ENCODE data around the gene CACNA1B. TPM values are rescaled to one million over a fixed set of nuclear protein-coding genes. Genes with fewer than 3 reads are reported as not detected.
"Not testable (repeated sequence)": the region's sequence is repeated elsewhere in the genome, so short reads cannot be mapped to it uniquely, and the experiment has no call there.

CACNA1B gene
- total and polyA plus RNA-seq, 9 donors = 0.18 to 0.76 (median 0.34) TPM

DNA sequence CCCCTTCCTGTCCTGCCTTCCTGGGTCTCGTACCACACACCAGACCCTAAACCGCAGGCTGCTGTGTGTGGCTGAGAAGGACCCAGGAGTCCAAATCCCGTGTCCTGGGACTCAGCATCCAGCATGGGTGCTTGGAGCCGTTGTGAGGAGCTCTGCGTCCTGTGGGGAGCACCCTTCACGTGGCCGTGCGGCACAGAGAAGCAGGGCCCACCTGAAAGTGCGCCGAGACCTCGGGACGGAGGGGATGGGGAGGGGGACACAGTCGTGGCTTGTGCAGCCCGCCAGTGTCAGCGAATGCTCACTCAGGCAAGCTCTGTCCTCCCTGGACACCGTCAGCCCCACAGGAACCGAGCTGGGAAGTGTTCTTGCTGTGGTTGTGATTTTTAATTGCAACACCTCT lies 244.6 kb downstream of the CACNA1B start:
- 88% methylated on average over 13 of the region's 17 CpGs for WGBS (ENCODE audit: insufficient coverage)
- no peaks in the 10 kb centered on the region for H3K4me1 ChIP-seq (ENCODE audit: control insufficient read depth, insufficient read depth, low read length)
- no peaks in the 10 kb centered on the region for H3K36me3 ChIP-seq (ENCODE audit: control insufficient read depth, insufficient read depth, low read length)
- H3K27ac ChIP-seq (ENCODE audit: low read length) = no peak overlapping the region
- no peak for DNase-seq
- no peaks in the 10 kb centered on the region for H3K27me3 ChIP-seq (ENCODE audit: control insufficient read depth, insufficient read depth, low read length)
- H3K4me3 ChIP-seq (ENCODE audit: low read length) = no peak overlapping the region
- H3K9me3 ChIP-seq (replicated peaks; ENCODE audit: control insufficient read depth, low read depth, low read length) = no peaks in the 10 kb centered on the region

DNA sequence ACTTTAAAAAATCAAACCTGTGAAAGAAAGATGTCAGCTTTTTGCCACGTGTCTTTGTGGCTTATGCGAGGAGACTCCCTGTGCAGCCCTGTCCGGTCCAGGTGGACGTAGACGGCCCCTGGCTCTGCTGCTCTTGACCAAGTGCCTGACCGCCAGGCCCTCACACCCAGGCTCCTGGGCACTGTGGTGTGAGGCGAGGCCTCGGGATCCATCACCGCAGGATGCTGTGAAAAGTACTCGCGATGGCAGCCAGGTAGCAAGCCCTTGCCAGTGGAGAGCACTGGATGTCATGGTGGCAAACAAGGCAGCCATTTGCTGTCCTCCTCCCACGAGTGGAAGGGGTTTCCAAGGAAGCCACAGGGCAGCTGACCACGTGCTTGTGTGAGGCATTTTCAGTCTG lies 245.1 kb downstream of the CACNA1B start:
- H3K27me3 ChIP-seq (ENCODE audit: control insufficient read depth, insufficient read depth, low read length) = no peaks in the 10 kb centered on the region
- no peaks in the 10 kb centered on the region for H3K9me3 ChIP-seq (replicated peaks; ENCODE audit: control insufficient read depth, low read depth, low read length)
- DNase-seq = no peak
- no peak overlapping the region for H3K4me3 ChIP-seq (ENCODE audit: low read length)
- no peak overlapping the region for H3K27ac ChIP-seq (ENCODE audit: low read length)
- H3K36me3 ChIP-seq (ENCODE audit: control insufficient read depth, insufficient read depth, low read length) = no peaks in the 10 kb centered on the region
- no peaks in the 10 kb centered on the region for H3K4me1 ChIP-seq (ENCODE audit: control insufficient read depth, insufficient read depth, low read length)
- whole genome bisulfite sequencing (ENCODE audit: insufficient coverage) = 89% methylated on average over 6 of the region's 13 CpGs

DNA sequence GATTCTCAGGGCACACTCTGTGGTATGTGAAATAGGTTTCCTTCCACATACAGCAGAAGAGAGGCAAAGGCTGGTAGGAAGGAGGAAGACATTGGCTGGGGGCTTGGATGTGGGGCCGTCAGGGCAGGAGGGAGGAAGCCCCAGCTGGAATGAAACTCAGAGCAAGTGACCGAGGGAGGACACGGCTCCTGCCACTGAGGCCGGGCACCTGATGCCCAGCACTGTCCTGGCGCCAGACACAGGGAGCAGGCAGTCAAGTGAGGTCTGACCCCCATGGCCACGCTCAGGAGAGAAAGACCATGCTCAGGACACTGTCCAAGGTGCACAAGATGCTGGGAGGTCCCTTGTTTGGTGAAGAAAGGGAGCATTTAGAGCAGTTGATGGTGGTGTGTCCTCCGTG lies 245.5 kb downstream of the CACNA1B start:
- H3K4me3 ChIP-seq (ENCODE audit: low read length) = no peak overlapping the region
- WGBS (ENCODE audit: insufficient coverage) = 85% methylated on average over 5 of the region's 7 CpGs
- no peaks in the 10 kb centered on the region for H3K4me1 ChIP-seq (ENCODE audit: control insufficient read depth, insufficient read depth, low read length)
- no peaks in the 10 kb centered on the region for H3K27me3 ChIP-seq (ENCODE audit: control insufficient read depth, insufficient read depth, low read length)
- no peaks in the 10 kb centered on the region for H3K36me3 ChIP-seq (ENCODE audit: control insufficient read depth, insufficient read depth, low read length)
- no peak overlapping the region for H3K27ac ChIP-seq (ENCODE audit: low read length)
- no peak for DNase-seq
- no peaks in the 10 kb centered on the region for H3K9me3 ChIP-seq (replicated peaks; ENCODE audit: control insufficient read depth, low read depth, low read length)

DNA sequence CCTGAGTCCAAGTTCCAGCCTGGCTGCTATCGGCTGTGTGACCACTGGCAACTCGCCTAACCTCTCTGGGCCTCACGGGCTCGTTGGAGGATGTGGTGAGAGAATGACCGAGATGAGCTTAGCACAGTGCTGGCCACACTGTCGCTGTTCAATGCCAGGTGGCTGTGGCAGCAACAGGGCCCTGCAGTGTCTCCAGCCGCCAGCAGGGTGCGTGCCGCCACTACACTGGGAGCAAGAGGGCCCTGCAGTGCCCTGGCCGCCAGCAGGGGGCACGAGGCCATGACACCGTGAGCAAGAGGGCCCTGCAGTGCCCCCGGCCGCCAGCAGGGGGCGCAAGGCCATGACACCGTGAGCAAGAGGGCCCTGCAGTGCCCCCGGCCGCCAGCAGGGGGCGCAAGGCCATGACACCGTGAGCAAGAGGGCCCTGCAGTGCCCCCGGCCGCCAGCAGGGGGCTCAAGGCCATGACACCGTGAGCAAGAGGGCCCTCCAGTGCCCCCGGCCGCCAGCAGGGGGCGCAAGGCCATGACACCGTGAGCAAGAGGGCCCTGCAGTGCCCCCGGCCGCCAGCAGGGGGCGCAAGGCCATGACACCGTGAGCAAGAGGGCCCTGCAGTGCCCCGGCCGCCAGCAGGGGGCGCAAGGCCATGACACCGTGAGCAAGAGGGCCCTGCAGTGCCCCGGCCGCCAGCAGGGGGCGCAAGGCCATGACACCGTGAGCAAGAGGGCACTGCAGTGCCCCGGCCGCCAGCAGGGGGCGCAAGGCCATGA lies 248.7 kb downstream of the CACNA1B start:
- WGBS (ENCODE audit: insufficient coverage) = no CpG with 5 or more reads among the region's 42 CpGs
- H3K9me3 ChIP-seq (replicated peaks; ENCODE audit: control insufficient read depth, low read depth, low read length); H3K27me3 ChIP-seq (ENCODE audit: control insufficient read depth, insufficient read depth, low read length); H3K36me3 ChIP-seq (ENCODE audit: control insufficient read depth, insufficient read depth, low read length); H3K27ac ChIP-seq (ENCODE audit: low read length); H3K4me1 ChIP-seq (ENCODE audit: control insufficient read depth, insufficient read depth, low read length); DNase-seq; H3K4me3 ChIP-seq (ENCODE audit: low read length): not testable (repeated sequence)

DNA sequence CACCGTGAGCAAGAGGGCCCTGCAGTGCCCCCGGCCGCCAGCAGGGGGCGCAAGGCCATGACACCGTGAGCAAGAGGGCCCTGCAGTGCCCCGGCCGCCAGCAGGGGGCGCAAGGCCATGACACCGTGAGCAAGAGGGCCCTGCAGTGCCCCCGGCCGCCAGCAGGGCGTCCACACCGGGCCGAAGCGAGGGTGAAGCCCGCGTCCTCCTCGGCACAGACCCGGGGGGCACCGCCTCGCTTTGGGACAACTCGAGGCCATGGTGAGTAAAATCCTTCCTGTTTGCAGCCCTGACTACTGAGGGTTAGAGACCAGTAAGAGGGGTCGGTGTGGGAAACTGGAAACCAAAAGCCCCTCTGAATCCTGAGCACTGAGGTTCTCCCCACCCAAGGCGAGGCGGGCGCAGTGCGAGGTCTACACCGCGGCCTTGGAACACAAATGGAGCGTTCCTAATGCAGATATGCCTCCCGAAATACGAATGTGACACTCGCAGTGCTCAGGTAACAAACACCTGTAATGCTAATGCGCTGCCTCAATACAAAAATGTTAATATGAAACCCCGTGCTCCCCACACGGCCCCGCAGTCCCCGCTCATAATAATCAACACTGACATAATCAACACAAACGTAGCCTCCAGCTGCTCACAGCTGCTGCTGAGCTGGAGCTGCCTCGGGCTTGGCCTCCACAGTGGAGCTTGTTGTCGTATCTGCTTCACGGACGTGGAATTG lies 249.4 kb downstream of the CACNA1B start:
- H3K36me3 ChIP-seq (ENCODE audit: control insufficient read depth, insufficient read depth, low read length); DNase-seq; H3K27me3 ChIP-seq (ENCODE audit: control insufficient read depth, insufficient read depth, low read length); H3K9me3 ChIP-seq (replicated peaks; ENCODE audit: control insufficient read depth, low read depth, low read length); H3K4me1 ChIP-seq (ENCODE audit: control insufficient read depth, insufficient read depth, low read length); H3K4me3 ChIP-seq (ENCODE audit: low read length); H3K27ac ChIP-seq (ENCODE audit: low read length): not testable (repeated sequence)
- WGBS (ENCODE audit: insufficient coverage) = no CpG with 5 or more reads among the region's 43 CpGs

DNA sequence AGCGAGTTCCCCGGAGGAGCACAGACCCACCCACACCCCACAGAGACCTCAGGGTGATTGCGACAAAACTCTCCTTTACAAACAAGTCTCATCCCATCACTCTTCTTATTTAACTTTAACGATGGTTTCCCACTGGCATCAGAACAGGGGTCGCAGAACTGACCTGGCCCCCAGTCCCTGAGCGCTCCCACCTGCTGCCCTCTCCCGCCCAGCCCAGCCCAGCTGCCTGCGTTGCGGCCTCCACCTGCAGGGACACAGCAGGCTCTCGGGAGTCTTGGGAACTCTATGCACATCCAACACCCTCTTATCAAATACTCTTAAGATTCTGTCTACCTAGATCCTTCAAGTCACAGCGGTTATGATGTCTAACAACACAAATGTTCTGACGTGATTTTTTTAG lies 250.4 kb downstream of the CACNA1B start:
- 100% methylated on average over 1 of the region's 12 CpGs for WGBS (ENCODE audit: insufficient coverage)
- H3K27ac ChIP-seq (ENCODE audit: low read length); H3K4me1 ChIP-seq (ENCODE audit: control insufficient read depth, insufficient read depth, low read length); H3K27me3 ChIP-seq (ENCODE audit: control insufficient read depth, insufficient read depth, low read length); H3K9me3 ChIP-seq (replicated peaks; ENCODE audit: control insufficient read depth, low read depth, low read length); DNase-seq; H3K36me3 ChIP-seq (ENCODE audit: control insufficient read depth, insufficient read depth, low read length); H3K4me3 ChIP-seq (ENCODE audit: low read length): not testable (repeated sequence)

DNA sequence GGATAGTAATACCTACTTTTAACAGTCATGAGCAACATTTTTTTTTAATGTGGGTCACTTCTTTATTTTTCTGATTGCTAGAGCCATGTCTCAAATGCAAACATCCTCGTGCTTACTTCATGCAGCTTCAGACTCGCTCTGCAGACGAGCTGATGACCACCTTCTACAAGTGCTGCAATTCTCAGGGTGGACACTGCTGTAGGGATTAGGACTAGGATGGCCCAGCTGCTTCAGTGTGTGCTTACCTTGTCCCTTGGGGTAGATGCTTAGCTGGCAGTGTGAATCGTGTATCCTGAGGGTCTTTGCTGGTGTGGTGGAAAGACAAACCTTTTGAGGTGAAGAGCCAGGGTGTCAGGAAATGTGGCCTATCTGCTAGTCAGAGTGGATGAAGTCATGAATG lies 251.7 kb downstream of the CACNA1B start:
- not testable (repeated sequence) for H3K4me1 ChIP-seq (ENCODE audit: control insufficient read depth, insufficient read depth, low read length); H3K36me3 ChIP-seq (ENCODE audit: control insufficient read depth, insufficient read depth, low read length); DNase-seq; H3K27ac ChIP-seq (ENCODE audit: low read length); H3K4me3 ChIP-seq (ENCODE audit: low read length); H3K27me3 ChIP-seq (ENCODE audit: control insufficient read depth, insufficient read depth, low read length); H3K9me3 ChIP-seq (replicated peaks; ENCODE audit: control insufficient read depth, low read depth, low read length)
- WGBS (ENCODE audit: insufficient coverage) = no CpG with 5 or more reads among the region's 4 CpGs

DNA sequence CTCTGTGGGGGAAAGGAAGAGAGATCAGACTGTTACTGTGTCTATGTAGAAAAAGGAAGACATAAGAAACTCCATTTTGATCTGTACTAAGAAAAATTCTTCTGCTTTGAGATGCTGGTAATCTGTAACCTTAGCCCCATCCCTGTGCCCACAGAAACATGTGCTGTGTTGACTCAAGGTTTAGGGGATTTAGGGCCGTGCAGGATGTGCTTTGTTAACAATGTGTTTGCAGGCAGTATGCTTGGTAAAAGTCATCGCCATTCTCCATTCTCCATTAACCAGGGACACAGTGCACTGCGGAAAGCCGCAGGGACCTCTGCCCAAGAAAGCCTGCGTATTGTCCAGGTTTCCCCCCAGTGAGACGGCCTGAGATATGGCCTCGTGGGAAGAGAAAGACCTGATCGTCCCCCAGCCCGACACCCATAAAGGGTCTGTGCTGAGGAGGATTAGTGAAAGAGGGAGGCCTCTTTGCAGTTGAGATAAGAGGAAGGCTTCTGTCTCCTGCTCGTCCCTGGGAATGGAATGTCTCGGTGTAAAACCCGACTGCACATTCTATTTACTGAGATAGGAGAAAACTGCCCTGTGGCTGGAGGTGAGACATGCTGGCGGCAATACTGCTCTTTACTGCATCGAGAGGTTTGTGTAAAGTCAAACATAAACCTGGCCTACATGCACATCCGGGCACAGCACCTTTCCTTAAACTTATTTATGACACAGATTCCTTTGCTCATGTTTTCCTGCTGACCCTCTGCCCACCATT lies 255.5 kb downstream of the CACNA1B start:
- H3K4me1 ChIP-seq (ENCODE audit: control insufficient read depth, insufficient read depth, low read length); H3K27ac ChIP-seq (ENCODE audit: low read length); H3K36me3 ChIP-seq (ENCODE audit: control insufficient read depth, insufficient read depth, low read length); H3K27me3 ChIP-seq (ENCODE audit: control insufficient read depth, insufficient read depth, low read length); H3K9me3 ChIP-seq (replicated peaks; ENCODE audit: control insufficient read depth, low read depth, low read length); DNase-seq; H3K4me3 ChIP-seq (ENCODE audit: low read length): not testable (repeated sequence)
- WGBS (ENCODE audit: insufficient coverage) = 88% methylated on average over 4 of the region's 15 CpGs

DNA sequence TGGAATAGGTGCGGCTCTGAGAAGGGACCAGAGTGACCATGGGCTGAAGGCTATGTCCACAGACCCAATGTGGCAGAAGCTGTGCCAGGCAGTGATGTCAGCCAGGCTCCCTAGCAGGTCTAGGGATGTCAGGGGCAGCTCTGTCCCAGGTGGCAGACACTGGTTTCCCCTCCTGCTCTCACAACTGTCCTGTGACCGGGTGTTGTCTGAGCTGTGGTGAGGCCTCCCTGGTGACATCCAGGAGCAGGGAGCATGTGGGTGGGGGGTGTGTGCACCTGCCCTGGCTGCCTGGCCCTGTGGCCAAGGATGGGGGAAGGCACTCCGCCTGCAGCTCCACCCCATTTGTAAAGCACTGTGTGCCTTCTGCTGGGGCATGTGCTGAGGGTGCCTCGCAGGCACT lies 257.0 kb downstream of the CACNA1B start:
- H3K36me3 ChIP-seq (ENCODE audit: control insufficient read depth, insufficient read depth, low read length); DNase-seq; H3K27me3 ChIP-seq (ENCODE audit: control insufficient read depth, insufficient read depth, low read length); H3K4me1 ChIP-seq (ENCODE audit: control insufficient read depth, insufficient read depth, low read length); H3K9me3 ChIP-seq (replicated peaks; ENCODE audit: control insufficient read depth, low read depth, low read length); H3K27ac ChIP-seq (ENCODE audit: low read length); H3K4me3 ChIP-seq (ENCODE audit: low read length): not testable (repeated sequence)
- WGBS (ENCODE audit: insufficient coverage) = no CpG with 5 or more reads among the region's 4 CpGs

DNA sequence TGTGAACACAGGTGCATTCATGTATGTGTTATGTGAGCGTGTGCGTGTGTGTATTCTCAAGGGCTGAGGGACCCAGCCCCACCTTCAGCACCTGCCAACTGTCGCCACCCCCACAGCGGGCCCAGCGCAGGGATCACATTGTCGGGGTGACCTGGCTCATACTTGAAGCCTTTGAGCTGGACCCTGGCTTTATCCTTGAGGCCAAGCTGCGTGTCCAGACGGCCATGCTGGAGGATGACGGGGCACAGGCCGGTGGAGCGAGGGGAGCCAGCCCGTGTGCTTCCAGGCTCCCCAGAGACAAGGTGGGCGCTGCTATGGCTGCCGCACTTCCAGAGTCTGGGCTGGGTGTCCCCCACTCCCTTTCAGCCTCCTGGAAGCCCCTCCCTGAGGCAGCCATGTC lies 261.5 kb downstream of the CACNA1B start:
- 95% methylated on average over 6 of the region's 14 CpGs for WGBS (ENCODE audit: insufficient coverage)
- not testable (repeated sequence) for H3K27ac ChIP-seq (ENCODE audit: low read length); H3K9me3 ChIP-seq (replicated peaks; ENCODE audit: control insufficient read depth, low read depth, low read length); H3K4me1 ChIP-seq (ENCODE audit: control insufficient read depth, insufficient read depth, low read length); H3K4me3 ChIP-seq (ENCODE audit: low read length); H3K27me3 ChIP-seq (ENCODE audit: control insufficient read depth, insufficient read depth, low read length); DNase-seq; H3K36me3 ChIP-seq (ENCODE audit: control insufficient read depth, insufficient read depth, low read length)
